Eye (tissue), 1 donor: ENCODE results near the gene ZNF865.

ENCODE experiments used
- DNase-seq: peaks from one replicate; pipeline ENCODE4 v3.0.0-alpha.2; 2015

ZNF865 gene

GRCh38 chr19:55663846-55664536 is 58.5 kb downstream of the ZNF865 start:
- no peak for DNase-seq

GRCh38 chr19:55666343-55667005 is 61.0 kb downstream of the ZNF865 start:
- DNase-seq = no peak
